ENCODE data around the gene FOXN3.
"Not testable (repeated sequence)": the region's sequence is repeated elsewhere in the genome, so short reads cannot be mapped to it uniquely, and the experiment has no call there.

FOXN3 gene

GRCh38 chr14:89121968-89122620 lies 294.9 kb downstream of the FOXN3 start:
- no peak for DNase-seq

- DNase-seq, result no peak
These were observed 300.0 kb downstream of the FOXN3 start for GRCh38 chr14:89117012-89117411.

- no peak for DNase-seq
These were observed 302.9 kb downstream of the FOXN3 start for GRCh38 chr14:89114109-89114508.

- no peak for DNase-seq
These were observed 304.3 kb downstream of the FOXN3 start for GRCh38 chr14:89112720-89113119.

GRCh38 chr14:89111766-89112543 lies 305.1 kb downstream of the FOXN3 start:
- not testable (repeated sequence) for DNase-seq

- not testable (repeated sequence) for DNase-seq
These were observed 305.8 kb downstream of the FOXN3 start for GRCh38 chr14:89111232-89111631.

- no peak for DNase-seq
These were observed 306.9 kb downstream of the FOXN3 start for GRCh38 chr14:89110110-89110509.

- DNase-seq, result no peak
These were observed 308.4 kb downstream of the FOXN3 start for GRCh38 chr14:89108608-89109007.

- DNase-seq, result no peak
These were observed 309.4 kb downstream of the FOXN3 start for GRCh38 chr14:89107626-89108025.

Data from NCI-H1436 treated with DMSO at 0.1 percent for 48 hours (cell line).